ENCODE measurements around the gene PNPLA7. TPM values are rescaled to one million over a fixed set of nuclear protein-coding genes. Genes with fewer than 3 reads are reported as not detected.

The PNPLA7 gene
- total and polyA plus RNA-seq, 2 of the 13 experiments (the other 11 are each of a cell fraction or from before 2014, with no cell fraction given): 0.42 to 1.5 TPM

- no peak for TF ChIP-seq ZNF781 (CRISPR knock-in tag; IDR thresholded peaks at IDR 0.05; ENCODE audit: borderline replicate concordance, not compliant biosample characterization)
- no peak for TF ChIP-seq NCOA2 (CRISPR knock-in tag; IDR thresholded peaks at IDR 0.05)
- no peak for TF ChIP-seq PRDM10 (CRISPR knock-in tag; IDR thresholded peaks at IDR 0.05; ENCODE audit: low read depth)
Measured at GRCh38 chr9:137461663-137462395, 88.4 kb downstream of the PNPLA7 start (continued).

DNA sequence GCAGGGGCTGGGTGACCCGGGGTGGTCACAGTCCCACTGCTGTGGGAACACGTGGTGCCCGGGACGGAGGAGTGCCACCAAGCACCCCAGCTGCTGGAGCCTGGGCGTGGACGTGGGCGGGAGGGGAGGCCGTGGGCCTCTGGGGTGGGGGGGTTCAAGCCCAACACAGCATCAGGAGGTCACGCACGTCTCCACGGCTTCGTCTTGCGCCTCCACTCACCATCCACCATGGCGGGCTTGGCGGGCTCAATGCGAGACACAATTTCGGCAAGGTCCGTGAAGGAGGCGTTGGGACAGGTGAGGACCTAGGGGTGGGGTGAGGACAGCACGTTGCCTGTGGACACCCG, 88.9 kb downstream of the PNPLA7 start:
- no peak overlapping the region for H3K4me2 ChIP-seq (ENCODE audit: low read depth, low read length)
- H4K20me1 ChIP-seq (ENCODE audit: insufficient read depth, low read length): peaks cover 11% of the 10 kb centered on the region; the same call in 1 of the 2 replicates
- peaks cover 81% of the 10 kb centered on the region for H3K4me1 ChIP-seq (ENCODE audit: insufficient read depth, low read length)
- H3K9me3 ChIP-seq (ENCODE audit: low read length): no peaks in the 10 kb centered on the region
- no peak for FAIRE-seq
- H3K27me3 ChIP-seq (ENCODE audit: control insufficient read depth in 1 of 2, insufficient read depth in 2 of 2, low read length in 2 of 2): no peaks in the 10 kb centered on the region; a peak in 1 of 5 replicates
- no peak overlapping the region for H3K9ac ChIP-seq (ENCODE audit: insufficient read depth, low read depth, low read length)
- no peak for DNase-seq (ENCODE audit: low spot score)
- no peak overlapping the region for H3K27ac ChIP-seq (ENCODE audit: extremely low read length, insufficient read depth, low read length)
- ATAC-seq: no peak
- no peak overlapping the region for H2AFZ ChIP-seq (ENCODE audit: low read length)
- no TSS peak for BruUV-seq (replicated peaks)
- peaks cover 26% of the 10 kb centered on the region for H3K79me2 ChIP-seq (ENCODE audit: insufficient read depth, low read length)
- ChIA-PET POLR2A (no interaction called here), CTCF (ENCODE audit: low intra/inter-chr PET ratio, low total read pairs) (no interaction called here)
- 96% methylated on average over 14 of the region's 21 CpGs for WGBS (ENCODE audit: low lambda C conversion rate)
- in situ Hi-C loops (cut with HindIII; ENCODE audit: extremely low pct_ligation_motif_present, low pct_unique_long_range_greater_than_20kb): no loop called here
- H3K4me3 ChIP-seq (replicated peaks in 1 of 3; ENCODE audit: insufficient read depth in 1 of 3, low read depth in 2 of 3, low read length in 3 of 3): no peak overlapping the region
- H3K36me3 ChIP-seq (replicated peaks in 1 of 2; ENCODE audit: control insufficient read depth in 1 of 2, insufficient read depth in 2 of 2, low read length in 2 of 2): peaks cover 2 to 11% of the 10 kb centered on the region in 2 experiments; a peak in 3 of 5 replicates
- intact Hi-C loops (cut with micrococcal nuclease; ENCODE audit: unreplicated experiment): no loop called here
- no peak for TF ChIP-seq ZNF883 (CRISPR knock-in tag; IDR thresholded peaks at IDR 0.05; ENCODE audit: not compliant biosample characterization)
- no peak for TF ChIP-seq FOXK1 (CRISPR knock-in tag; IDR thresholded peaks at IDR 0.05; ENCODE audit: borderline replicate concordance, low read depth)
- TF ChIP-seq NFE2 (CRISPR knock-in tag; IDR thresholded peaks at IDR 0.05): no peak
- no peak for TF ChIP-seq AKAP8 (CRISPR knock-in tag; IDR thresholded peaks at IDR 0.05)
- TF ChIP-seq RBAK (CRISPR knock-in tag; IDR thresholded peaks at IDR 0.05): no peak
- TF ChIP-seq, protein P1, sequence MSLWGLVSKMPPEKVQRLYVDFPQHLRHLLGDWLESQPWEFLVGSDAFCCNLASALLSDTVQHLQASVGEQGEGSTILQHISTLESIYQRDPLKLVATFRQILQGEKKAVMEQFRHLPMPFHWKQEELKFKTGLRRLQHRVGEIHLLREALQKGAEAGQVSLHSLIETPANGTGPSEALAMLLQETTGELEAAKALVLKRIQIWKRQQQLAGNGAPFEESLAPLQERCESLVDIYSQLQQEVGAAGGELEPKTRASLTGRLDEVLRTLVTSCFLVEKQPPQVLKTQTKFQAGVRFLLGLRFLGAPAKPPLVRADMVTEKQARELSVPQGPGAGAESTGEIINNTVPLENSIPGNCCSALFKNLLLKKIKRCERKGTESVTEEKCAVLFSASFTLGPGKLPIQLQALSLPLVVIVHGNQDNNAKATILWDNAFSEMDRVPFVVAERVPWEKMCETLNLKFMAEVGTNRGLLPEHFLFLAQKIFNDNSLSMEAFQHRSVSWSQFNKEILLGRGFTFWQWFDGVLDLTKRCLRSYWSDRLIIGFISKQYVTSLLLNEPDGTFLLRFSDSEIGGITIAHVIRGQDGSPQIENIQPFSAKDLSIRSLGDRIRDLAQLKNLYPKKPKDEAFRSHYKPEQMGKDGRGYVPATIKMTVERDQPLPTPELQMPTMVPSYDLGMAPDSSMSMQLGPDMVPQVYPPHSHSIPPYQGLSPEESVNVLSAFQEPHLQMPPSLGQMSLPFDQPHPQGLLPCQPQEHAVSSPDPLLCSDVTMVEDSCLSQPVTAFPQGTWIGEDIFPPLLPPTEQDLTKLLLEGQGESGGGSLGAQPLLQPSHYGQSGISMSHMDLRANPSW (CRISPR knock-in tag; IDR thresholded peaks at IDR 0.05; ENCODE audit: borderline replicate concordance): no peak
- no peak for TF ChIP-seq TEF (CRISPR knock-in tag; IDR thresholded peaks at IDR 0.05)
- TF ChIP-seq ZNF674 (CRISPR knock-in tag; IDR thresholded peaks at IDR 0.05; ENCODE audit: low read depth): no peak
- no peak for TF ChIP-seq IRF9 (CRISPR knock-in tag; IDR thresholded peaks at IDR 0.05; ENCODE audit: borderline replicate concordance)
- TF ChIP-seq SOX13 (IDR thresholded peaks at IDR 0.05): no peak
- TF ChIP-seq SOX13 (CRISPR knock-in tag; conservative IDR thresholded peaks at IDR 0.05 in 1 of 2, IDR thresholded peaks at IDR 0.05 in 1 of 2): no peak

All from HepG2 (cell line).